Small intestine (tissue), 7 donors: ENCODE results near the gene TECR. TPM values are rescaled to one million over a fixed set of nuclear protein-coding genes. Genes with fewer than 3 reads are reported as not detected.
"Not testable (repeated sequence)": the region's sequence is repeated elsewhere in the genome, so short reads cannot be mapped to it uniquely, and the experiment has no call there.

Experiments
- DNase-seq, 2 donors: peaks; one replicate each; pipeline versions ENCODE4 v3.0.0 to v3.0.0-alpha.2; 2013
- FAIRE-seq: peaks from 2 replicates; lab custom pipeline; 2012; peaks lifted over from hg19 to GRCh38; lab: Jason Lieb, UNC
- H3K27ac ChIP-seq, 3 donors: one replicate each; pipeline ENCODE4 v1.5.1; 2013; ENCODE audit warnings: low read length in 2 of 3, mild to moderate bottlenecking in 2 of 3, control low read depth in 1 of 3, inconsistent platforms in 1 of 3, low read depth in 1 of 3, moderate library complexity in 1 of 3
- H3K27me3 ChIP-seq, 3 donors: one replicate each; pipeline ENCODE4 v1.6.1; 2013; ENCODE audit warnings: low read length in 3 of 3, inconsistent platforms in 1 of 3; ENCODE audit not compliant: control insufficient read depth in 3 of 3, insufficient read depth in 3 of 3
- H3K36me3 ChIP-seq, 3 donors: one replicate each; pipeline ENCODE4 v1.6.1; 2013; ENCODE audit warnings: low read length in 3 of 3, inconsistent platforms in 1 of 3, low read depth in 1 of 3, mild to moderate bottlenecking in 1 of 3, moderate library complexity in 1 of 3; ENCODE audit not compliant: control insufficient read depth in 3 of 3, insufficient read depth in 2 of 3
- H3K4me1 ChIP-seq, 3 donors: one replicate each; pipeline ENCODE4 v1.6.1; 2013; ENCODE audit warnings: low read length in 2 of 3, inconsistent platforms in 1 of 3, low read depth in 1 of 3, mild to moderate bottlenecking in 1 of 3, moderate library complexity in 1 of 3; ENCODE audit not compliant: control insufficient read depth in 3 of 3, insufficient read depth in 2 of 3
- H3K4me3 ChIP-seq, 3 donors: one replicate each; pipeline ENCODE4 v1.5.1; 2013; ENCODE audit warnings: low read length in 3 of 3, control low read depth in 1 of 3, inconsistent platforms in 1 of 3, low read depth in 1 of 3, mild to moderate bottlenecking in 1 of 3, moderate library complexity in 1 of 3
- H3K9me3 ChIP-seq, 2 donors: one replicate each; pipeline ENCODE4 v1.6.1; 2013; ENCODE audit warnings: low read depth in 1 of 2, low read length in 1 of 2; ENCODE audit not compliant: control insufficient read depth in 2 of 2, insufficient read depth in 1 of 2
- WGBS, 3 donors: extraction: QIAGEN DNeasy Blood & Tissue Kit; methylation state at CpG; one replicate each; pipeline ENCODE4 v1.1.7; 2013; 5-methylcytosine and 5-hydroxymethylcytosine counted together
- polyA plus RNA-seq, 4 donors: library from polyadenylated mRNA; stranded (reverse) in 3 of 4; unstranded in 1 of 4; fragments of 200-250 nt in 3 of 4; fragments of 120-200 nt in 1 of 4; gene quantifications; one replicate each; pipeline versions ENCODE4 v1.2.1 to v1.2.3, GENCODE V29; 2013
- donor health status: healthy with polysubstance abuse.
- donor health status: control.
- donor health status: control.
- donor health status: Bipolar disorder and iron deficiency.
- donor health status: healthy.

Gene TECR
- polyA plus RNA-seq, 4 donors, result 147 to 287 (median 200) TPM

DNA sequence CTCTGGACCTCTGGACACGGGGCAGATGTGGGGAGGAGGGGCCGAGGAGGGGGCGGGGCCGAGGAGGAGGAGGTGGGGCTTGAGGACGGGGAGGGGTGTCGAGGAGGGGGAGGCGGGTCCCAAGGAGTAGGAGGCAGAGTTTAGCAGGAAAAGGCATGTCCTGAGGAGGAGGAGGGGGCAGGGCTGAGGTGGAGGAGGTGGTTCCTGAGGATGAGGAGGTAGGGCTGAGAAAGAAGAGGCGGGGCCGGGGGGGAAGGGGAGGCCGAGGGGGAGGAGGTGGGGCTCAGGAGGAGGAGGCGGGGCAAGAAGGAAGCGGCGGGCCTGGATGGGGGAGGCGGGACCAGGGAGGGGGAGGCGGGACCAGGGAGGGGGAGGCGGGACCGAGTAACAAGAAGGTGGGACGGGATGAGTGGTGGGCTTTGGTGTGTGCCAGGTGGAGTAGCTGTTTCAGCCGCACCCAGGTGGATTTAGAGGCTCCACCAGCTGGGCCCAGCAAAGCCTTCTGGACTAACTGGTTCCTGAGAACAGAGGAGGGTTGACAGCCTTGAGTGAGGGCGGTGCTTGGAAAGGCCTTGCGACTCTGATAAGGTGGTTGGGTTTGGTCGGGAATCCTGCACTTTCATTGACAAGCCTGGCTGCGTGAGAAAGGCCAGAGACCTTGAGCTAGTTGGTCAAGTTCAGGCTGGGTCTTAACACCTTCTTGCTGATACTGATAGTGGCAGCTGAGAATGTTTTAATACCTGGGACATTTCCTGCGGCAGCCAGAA lies 7.7 kb downstream of the TECR start:
- H3K27me3 ChIP-seq, result no peaks in the 10 kb centered on the region
- peaks cover 0 to 54% (median 3%) of the 10 kb centered on the region in 3 donors for H3K36me3 ChIP-seq
- peak overlapping the region; percentile 58 to 87 (median 83) for H3K27ac ChIP-seq
- FAIRE-seq, result no peak
- 5 to 26% (median 15%) methylated on average over 15 to 24 of the region's 24 CpGs for WGBS, 3 donors
- H3K4me3 ChIP-seq, result peak overlapping the region in 2 of 3 donors; percentile 38 to 41
- peaks cover 0 to 20% (median 4%) of the 10 kb centered on the region in 3 donors for H3K4me1 ChIP-seq
- H3K9me3 ChIP-seq, result no peaks in the 10 kb centered on the region
- DNase-seq, result peak; percentile 93 to 94

GRCh38 chr19:14540741-14541525 lies 11.5 kb downstream of the TECR start:
- FAIRE-seq, result no peak
- Histone ChIP-seq H3K9me3 (no peaks in the 10 kb centered on the region), H3K4me3 (no peak overlapping the region), H3K4me1 (peaks cover 0 to 14% (median 5%) of the 10 kb centered on the region in 3 donors), H3K27ac (no peak overlapping the region), H3K27me3 (no peaks in the 10 kb centered on the region), H3K36me3 (peaks cover 0 to 49% (median 0%) of the 10 kb centered on the region in 3 donors)
- no peak for DNase-seq
- 91 to 92% (median 92%) methylated on average over 19 of the region's 19 CpGs for WGBS, 3 donors

DNA sequence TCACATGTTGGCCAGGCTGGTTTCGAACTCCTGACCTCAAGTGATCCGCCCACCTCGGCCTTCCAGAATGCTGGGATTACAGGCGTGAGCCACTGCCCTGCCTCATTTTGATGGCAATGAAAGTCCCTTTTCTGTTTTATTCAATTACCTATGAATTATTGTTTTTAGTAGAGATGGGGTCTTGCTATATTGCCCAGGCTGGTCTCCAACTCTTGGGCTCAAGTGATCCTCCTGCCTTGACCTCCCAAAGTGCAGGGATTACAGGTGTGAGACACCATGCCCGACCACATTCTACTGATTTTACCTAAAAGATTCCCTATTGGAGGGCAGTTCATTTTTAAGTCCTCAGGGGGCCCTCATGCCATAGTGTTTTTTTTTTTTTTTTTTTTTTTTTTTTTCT lies 12.6 kb downstream of the TECR start:
- not testable (repeated sequence) for FAIRE-seq, H3K27ac ChIP-seq

DNA sequence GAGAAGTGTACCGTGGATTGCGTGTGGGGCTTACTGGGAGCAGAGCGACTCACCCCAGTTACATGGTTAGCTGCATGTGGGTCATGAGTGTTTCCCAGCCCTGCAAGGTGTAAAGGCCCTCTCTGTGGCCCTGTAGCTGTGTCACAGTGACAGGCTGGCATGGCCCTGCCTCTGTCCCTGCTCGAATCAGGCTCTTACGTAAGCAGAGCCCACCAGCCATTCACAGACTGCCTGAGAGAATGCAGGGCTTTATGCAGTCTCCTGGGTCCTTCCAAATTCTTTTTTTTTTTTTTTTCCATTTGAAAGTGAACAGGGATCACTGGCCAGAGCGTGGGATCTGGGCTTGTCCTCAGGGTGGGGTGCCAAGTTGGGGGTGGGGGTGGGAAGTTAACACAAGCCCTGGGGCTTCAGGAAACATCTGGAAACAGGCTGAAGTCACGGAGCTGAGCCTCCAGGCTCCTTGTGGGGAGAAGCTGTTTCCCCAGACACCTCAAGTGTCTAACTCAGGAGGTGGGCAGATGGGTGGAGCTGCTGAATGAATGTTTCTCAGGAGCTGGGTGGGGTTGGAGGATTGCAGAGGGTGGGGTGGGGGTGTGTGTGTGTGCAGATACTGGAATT lies 13.4 kb downstream of the TECR start:
- Histone ChIP-seq H3K27me3 (no peaks in the 10 kb centered on the region), H3K27ac (no peak overlapping the region), H3K36me3 (peaks cover 0 to 55% (median 3%) of the 10 kb centered on the region in 3 donors), H3K4me1 (peaks cover 0 to 4% (median 3%) of the 10 kb centered on the region in 3 donors), H3K9me3 (no peaks in the 10 kb centered on the region), H3K4me3 (no peak overlapping the region)
- 54 to 68% (median 65%) methylated on average over 7 of the region's 7 CpGs for WGBS, 3 donors
- DNase-seq (peak in 1 of 2 donors; percentile 38), FAIRE-seq (no peak)

More for the DNA sequence above, 12.6 kb downstream of the TECR start:
- H3K36me3 ChIP-seq, result peaks cover 0 to 55% (median 3%) of the 10 kb centered on the region in 3 donors
- not testable (repeated sequence) for H3K27me3 ChIP-seq, H3K4me1 ChIP-seq, H3K4me3 ChIP-seq, DNase-seq, H3K9me3 ChIP-seq
- 79 to 87% (median 87%) methylated on average over 5 of the region's 5 CpGs for whole genome bisulfite sequencing, 3 donors

DNA sequence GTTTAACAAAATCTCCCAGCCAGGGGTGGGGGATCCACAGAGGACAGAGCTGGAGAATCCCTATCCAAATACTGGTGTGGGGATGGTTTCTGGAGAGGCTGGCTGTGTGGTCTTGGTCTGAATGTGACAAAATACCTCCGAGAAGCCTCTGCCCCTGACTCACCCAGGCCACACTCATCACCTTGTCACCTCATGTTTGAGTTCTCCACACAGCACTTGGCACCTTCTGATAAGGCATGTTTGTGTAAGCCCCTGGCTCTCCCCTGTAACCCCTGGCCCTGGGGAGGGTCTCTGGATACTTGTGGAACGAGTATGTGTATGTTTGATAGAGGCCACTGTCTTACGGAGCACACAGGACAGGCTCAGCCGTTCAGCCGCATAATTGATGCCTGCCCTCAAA lies 14.7 kb downstream of the TECR start:
- 85 to 90% (median 88%) methylated on average over 5 of the region's 5 CpGs for WGBS, 3 donors
- Histone ChIP-seq H3K4me3 (no peak overlapping the region), H3K4me1 (peaks cover 0 to 3% (median 0%) of the 10 kb centered on the region in 3 donors), H3K9me3 (no peaks in the 10 kb centered on the region), H3K27me3 (no peaks in the 10 kb centered on the region), H3K27ac (no peak overlapping the region), H3K36me3 (peaks cover 0 to 61% (median 3%) of the 10 kb centered on the region in 3 donors)
- FAIRE-seq (no peak), DNase-seq (no peak)

- Histone ChIP-seq H3K27ac (no peak overlapping the region), H3K4me3 (no peak overlapping the region), H3K27me3 (no peaks in the 10 kb centered on the region), H3K4me1 (peaks cover 0 to 5% (median 4%) of the 10 kb centered on the region in 3 donors), H3K9me3 (no peaks in the 10 kb centered on the region), H3K36me3 (peaks cover 0 to 65% (median 3%) of the 10 kb centered on the region in 3 donors)
- DNase-seq (peak in 1 of 2 donors; percentile 90), FAIRE-seq (no peak)
- WGBS, 3 donors, result 21 to 64% (median 45%) methylated on average over 21 of the region's 21 CpGs
Observed at GRCh38 chr19:14544977-14545715, 15.8 kb downstream of the TECR start.

DNA sequence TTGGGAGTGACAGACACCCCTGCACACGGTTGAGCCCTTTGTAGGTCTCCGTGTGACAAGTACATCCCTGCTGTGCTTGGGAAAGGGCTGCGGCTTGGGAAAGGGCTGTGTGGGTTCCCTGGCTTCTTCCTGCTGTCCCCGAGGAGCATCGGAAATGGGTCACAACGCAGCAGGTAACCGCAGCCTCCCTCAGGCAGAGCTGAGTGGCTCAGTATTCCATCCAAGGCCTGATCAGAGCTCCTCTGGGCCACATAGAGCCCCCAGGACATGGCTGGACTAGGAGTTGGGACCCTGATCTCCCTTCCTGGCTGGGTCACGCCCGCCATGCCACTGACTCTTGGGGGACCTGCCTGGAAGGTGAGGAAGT lies 16.3 kb downstream of the TECR start:
- FAIRE-seq (no peak), DNase-seq (no peak)
- H3K27ac ChIP-seq, result peak overlapping the region in 2 of 3 donors; percentile 34 to 43
- no peaks in the 10 kb centered on the region for H3K9me3 ChIP-seq
- H3K4me1 ChIP-seq, result peaks cover 0 to 9% (median 5%) of the 10 kb centered on the region in 3 donors
- H3K36me3 ChIP-seq, result peaks cover 0 to 69% (median 3%) of the 10 kb centered on the region in 3 donors
- WGBS, 3 donors, result 51 to 76% (median 57%) methylated on average over 8 to 9 of the region's 9 CpGs
- H3K27me3 ChIP-seq, result no peaks in the 10 kb centered on the region
- H3K4me3 ChIP-seq, result no peak overlapping the region
